ENCODE measurements around the gene CCDC61. TPM values are rescaled to one million over a fixed set of nuclear protein-coding genes. Genes with fewer than 3 reads are reported as not detected.

The CCDC61 gene
- total RNA-seq: 6.1 and 8.6 TPM in 2 replicates

GRCh38 chr19:45994998-45995714, at the start of gene CCDC61:
CCDC61 (plus strand) TSS chr19:45995467; CDS start chr19:46003019, 7,552 bp downstream.

GRCh38 chr19:45973553-45974338, 21.5 kb upstream of the CCDC61 start, which contains the start of gene NOVA2:
NOVA2 (minus strand) TSS chr19:45973865; CDS start chr19:45973351, 514 bp downstream.

GRCh38 chr19:46022431-46023310, 27.4 kb downstream of the CCDC61 start, which contains the start of gene PGLYRP1:
PGLYRP1 (minus strand) TSS chr19:46023053; CDS start chr19:46023021, 32 bp downstream.

DNA sequence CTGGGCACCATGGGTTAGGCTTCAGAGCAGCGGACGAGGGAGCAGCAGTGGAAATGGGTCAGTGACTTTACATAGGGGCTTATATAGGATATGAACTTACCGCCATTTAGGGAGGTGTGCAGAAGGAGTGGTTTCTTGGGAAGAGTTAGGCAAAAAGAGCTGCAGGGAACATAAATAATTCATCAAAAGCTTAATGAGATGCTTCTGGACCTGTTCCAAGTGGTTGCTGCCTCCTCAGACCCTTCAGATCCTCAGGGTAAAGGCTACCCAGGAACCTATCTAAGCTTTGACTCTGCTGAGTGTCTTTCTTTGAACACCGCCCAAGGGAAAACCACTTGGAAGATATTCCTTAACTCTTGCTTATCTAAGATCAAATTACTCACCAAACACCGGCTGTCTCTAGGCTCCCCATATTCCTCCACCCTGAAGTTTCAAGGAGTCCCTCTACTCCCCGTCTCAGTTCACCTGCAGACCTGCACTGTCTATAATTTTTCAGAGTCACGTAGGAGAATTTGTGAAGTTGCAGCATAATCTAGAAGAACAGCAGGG, 45.8 kb downstream of the CCDC61 start, which contains the start of gene IGFL4:
TSS of gene IGFL4 (minus strand) at position 51 of the 549 bp plus-strand sequence. CDS start at position 11, 40 bp downstream.

Other genes with a start within 250 kb of the CCDC61 start
- gene SIX5, start 226.2 kb upstream of the CCDC61 start, total RNA-seq: 11.2 and 18.9 TPM in 2 replicates
- 27.3 and 94.1 TPM in 2 replicates for gene DMPK, start 213.0 kb upstream of the CCDC61 start, total RNA-seq
- gene DMWD, start 202.6 kb upstream of the CCDC61 start, total RNA-seq: 38.8 and 43.2 TPM in 2 replicates
- gene RSPH6A, start 180.2 kb upstream of the CCDC61 start, total RNA-seq: 0.15 and 0.17 TPM in 2 replicates
- 36.5 and 42.3 TPM in 2 replicates for gene SYMPK, start 132.3 kb upstream of the CCDC61 start, total RNA-seq
- gene FOXA3, start 131.1 kb upstream of the CCDC61 start, total RNA-seq: not detected in 2 replicates
- 27.5 and 43.8 TPM in 2 replicates for gene IRF2BP1, start 109.3 kb upstream of the CCDC61 start, total RNA-seq
- 2.5 and 2.8 TPM in 2 replicates for gene MYPOP, start 92.9 kb upstream of the CCDC61 start, total RNA-seq
- not detected in 2 replicates for gene NANOS2, start 80.7 kb upstream of the CCDC61 start, total RNA-seq
- gene NOVA2, start 21.6 kb upstream of the CCDC61 start, total RNA-seq: not detected in 2 replicates
- gene PGLYRP1, start 27.6 kb downstream of the CCDC61 start, total RNA-seq: not detected in 2 replicates
- not detected in 2 replicates for gene IGFL4, start 45.5 kb downstream of the CCDC61 start, total RNA-seq
- not detected in 2 replicates for gene IGFL3, start 129.2 kb downstream of the CCDC61 start, total RNA-seq
- gene IGFL2, start 152.8 kb downstream of the CCDC61 start, total RNA-seq: not detected in 2 replicates
- not detected in 2 replicates for gene IGFL1, start 234.3 kb downstream of the CCDC61 start, total RNA-seq